SU-DHL-6 (cell line): ENCODE results near the gene KRT39.

Source experiments
- H2AFZ ChIP-seq: fragments of 200-600 bp; sonication (generic); 2 replicates; pipeline ENCODE4 v1.6.1; 2014; ENCODE audit warnings: low read depth, mild to moderate bottlenecking, moderate library complexity, mixed read lengths, antibody characterized with exemption, low read length; ENCODE audit not compliant: severe bottlenecking
- H3F3A ChIP-seq: fragments of 200-600 bp; shearing (Covaris generic); 2 replicates; pipeline ENCODE4 v1.6.0; 2016; ENCODE audit warnings: antibody characterized with exemption, mild to moderate bottlenecking; ENCODE audit not compliant: insufficient read depth
- H3K27ac ChIP-seq: fragments of 200-600 bp; sonication (generic); 2 replicates; pipeline ENCODE4 v1.5.1; 2016; ENCODE audit warnings: low read depth, mild to moderate bottlenecking, low read length, moderate library complexity, mixed read lengths
- H3K27me3 ChIP-seq: fragments of 200-600 bp; sonication (generic), shearing (Covaris generic); 2 replicates; pipeline ENCODE4 v1.6.0; 2014; ENCODE audit warnings: mild to moderate bottlenecking, low read length
- H3K36me3 ChIP-seq: fragments of 200-600 bp; sonication (generic); 2 replicates; pipeline ENCODE4 v1.6.1; 2014; ENCODE audit warnings: mild to moderate bottlenecking, low read length, mixed read lengths
- H3K4me2 ChIP-seq: fragments of 300-600, 200-600 bp; shearing (Covaris generic), sonication (generic); 2 replicates; pipeline ENCODE4 v1.6.0; 2014; ENCODE audit warnings: low read length, low read depth, mild to moderate bottlenecking; ENCODE audit not compliant: poor library complexity, severe bottlenecking
- H3K4me3 ChIP-seq: fragments of 200-600 bp; sonication (generic); 2 replicates; pipeline ENCODE4 v1.5.1; 2014; ENCODE audit warnings: antibody characterized with exemption, low read length, mild to moderate bottlenecking, mixed read lengths; ENCODE audit not compliant: insufficient read depth, poor library complexity, severe bottlenecking
- H3K79me2 ChIP-seq: fragments of 200-600 bp; sonication (generic); 2 replicates; pipeline ENCODE4 v1.6.1; 2014; ENCODE audit warnings: mild to moderate bottlenecking, low read length, moderate library complexity; ENCODE audit not compliant: insufficient read depth
- H3K9ac ChIP-seq: fragments of 200-600 bp; sonication (generic); 2 replicates; pipeline ENCODE4 v1.7.0; 2014; ENCODE audit warnings: mild to moderate bottlenecking, low read length
- H3K9me2 ChIP-seq: fragments of 200-600 bp; sonication (generic); replicated peaks from 2 replicates; pipeline ENCODE4 v1.6.1; 2014; ENCODE audit warnings: low read length; ENCODE audit not compliant: insufficient read depth
- H3K9me3 ChIP-seq: fragments of 200-600 bp; sonication (generic); 2 replicates; pipeline ENCODE4 v1.6.1; 2014; ENCODE audit warnings: low read length, mixed read lengths; ENCODE audit not compliant: insufficient read depth
- H4K20me1 ChIP-seq: fragments of 200-600 bp; sonication (generic); 2 replicates; pipeline ENCODE4 v1.6.1; 2014; ENCODE audit warnings: low read depth, mild to moderate bottlenecking, antibody characterized with exemption, low read length, moderate library complexity, mixed read lengths
- CTCF ChIP-seq: fragments of 200-600 bp; sonication (generic); IDR thresholded peaks from one replicate; pipeline ENCODE4 v1.5.1; 2017; ENCODE audit warnings: antibody characterized with exemption, mild to moderate bottlenecking, low read length, moderate library complexity; ENCODE audit not compliant: insufficient read depth, poor library complexity, severe bottlenecking
- EZH2phosphoT487 ChIP-seq: fragments of 200-600 bp; sonication (generic), shearing (Covaris generic); conservative IDR thresholded peaks from 2 replicates; pipeline ENCODE4 v1.6.1; 2018; ENCODE audit warnings: mild to moderate bottlenecking, antibody characterized with exemption, low read length, moderate library complexity, mixed read lengths

The KRT39 gene

GRCh38 chr17:40963838-40964237, 2.9 kb downstream of the KRT39 start:
- no peak overlapping the region for H3K9ac ChIP-seq
- H3K4me3 ChIP-seq: no peak overlapping the region
- H3K27ac ChIP-seq: no peak overlapping the region
- H3K9me2 ChIP-seq: no peaks in the 10 kb centered on the region
- TF ChIP-seq EZH2phosphoT487 (no peak), CTCF (peak; percentile 56)
- H3K27me3 ChIP-seq: no peaks in the 10 kb centered on the region
- H3F3A ChIP-seq: no peaks in the 10 kb centered on the region
- no peaks in the 10 kb centered on the region for H3K79me2 ChIP-seq
- H2AFZ ChIP-seq: no peak overlapping the region
- H3K9me3 ChIP-seq: no peaks in the 10 kb centered on the region
- no peaks in the 10 kb centered on the region for H3K36me3 ChIP-seq
- no peaks in the 10 kb centered on the region for H4K20me1 ChIP-seq
- peak overlapping the region; percentile 8 for H3K4me2 ChIP-seq

- H3F3A ChIP-seq: no peaks in the 10 kb centered on the region
Observed at GRCh38 chr17:40962059-40962561, 4.6 kb downstream of the KRT39 start.

GRCh38 chr17:40961591-40961990, 5.2 kb downstream of the KRT39 start:
- H4K20me1 ChIP-seq: no peaks in the 10 kb centered on the region
- no peak overlapping the region for H3K4me3 ChIP-seq
- H3K79me2 ChIP-seq: no peaks in the 10 kb centered on the region
- no peak overlapping the region for H3K9ac ChIP-seq
- H3K27me3 ChIP-seq: no peaks in the 10 kb centered on the region
- H3K9me2 ChIP-seq: no peaks in the 10 kb centered on the region
- no peak overlapping the region for H3K27ac ChIP-seq
- H3K9me3 ChIP-seq: no peaks in the 10 kb centered on the region
- TF ChIP-seq CTCF: no peak
- no peak for TF ChIP-seq EZH2phosphoT487
- H3K36me3 ChIP-seq: no peaks in the 10 kb centered on the region
- no peak overlapping the region for H3K4me2 ChIP-seq
- no peaks in the 10 kb centered on the region for H3F3A ChIP-seq
- no peak overlapping the region for H2AFZ ChIP-seq

More at GRCh38 chr17:40962059-40962561, 4.6 kb downstream of the KRT39 start:
- Histone ChIP-seq H3K27me3 (no peaks in the 10 kb centered on the region), H3K9me2 (no peaks in the 10 kb centered on the region), H3K4me2 (no peak overlapping the region), H4K20me1 (no peaks in the 10 kb centered on the region), H3K9me3 (no peaks in the 10 kb centered on the region), H3K4me3 (no peak overlapping the region), H2AFZ (no peak overlapping the region), H3K79me2 (no peaks in the 10 kb centered on the region), H3K36me3 (no peaks in the 10 kb centered on the region), H3K27ac (no peak overlapping the region), H3K9ac (no peak overlapping the region)
- TF ChIP-seq EZH2phosphoT487 (no peak), CTCF (no peak)
